ENCODE results near the gene ANKRD33B.

Gene ANKRD33B

DNA sequence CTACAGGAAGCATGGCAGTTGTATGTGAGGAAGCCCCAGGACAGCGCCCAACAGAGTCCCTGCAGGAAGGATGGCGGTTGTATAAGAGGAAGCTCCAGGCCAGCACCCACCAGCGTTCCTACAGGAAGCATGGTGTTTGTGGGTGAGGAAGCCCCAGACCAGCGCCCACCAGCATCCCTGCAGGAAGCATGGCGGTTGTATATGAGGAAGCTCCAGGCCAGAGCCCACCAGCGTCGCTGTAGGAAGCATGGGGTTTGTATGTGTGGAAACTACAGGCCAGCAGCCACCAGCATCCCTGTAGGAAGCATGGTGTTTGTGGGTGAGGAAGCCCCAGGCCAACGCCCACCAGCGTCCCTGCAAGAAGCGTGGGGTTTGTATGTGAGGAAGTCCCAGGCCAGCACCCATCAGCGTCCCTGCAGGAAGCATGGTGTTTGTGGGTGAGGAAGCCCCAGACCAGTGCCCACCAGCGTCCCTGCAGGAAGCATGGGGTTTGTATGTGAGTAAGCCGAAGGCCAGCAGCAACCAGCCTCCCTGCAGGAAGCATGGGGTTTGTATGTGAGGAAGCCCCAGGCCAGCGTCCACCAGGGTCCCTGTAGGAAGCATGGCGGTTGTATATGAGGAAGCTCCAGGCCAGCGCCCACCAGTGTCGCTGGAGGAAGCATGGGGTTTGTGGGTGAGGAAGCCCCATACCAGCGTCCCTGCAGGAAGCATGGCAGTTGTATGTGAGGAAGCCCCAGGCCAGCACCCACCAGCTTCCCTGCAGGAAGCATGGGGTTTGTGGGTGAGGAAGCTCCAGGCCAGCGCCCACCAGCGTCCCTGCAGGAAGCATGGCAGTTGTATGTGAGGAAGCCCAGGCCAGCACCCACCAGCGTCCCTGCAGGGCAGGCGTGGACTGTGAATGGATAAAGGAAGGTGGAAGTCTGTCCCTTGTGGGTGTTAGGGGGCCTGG, 118.1 kb downstream of the ANKRD33B start:
- no peak for DNase-seq

DNA sequence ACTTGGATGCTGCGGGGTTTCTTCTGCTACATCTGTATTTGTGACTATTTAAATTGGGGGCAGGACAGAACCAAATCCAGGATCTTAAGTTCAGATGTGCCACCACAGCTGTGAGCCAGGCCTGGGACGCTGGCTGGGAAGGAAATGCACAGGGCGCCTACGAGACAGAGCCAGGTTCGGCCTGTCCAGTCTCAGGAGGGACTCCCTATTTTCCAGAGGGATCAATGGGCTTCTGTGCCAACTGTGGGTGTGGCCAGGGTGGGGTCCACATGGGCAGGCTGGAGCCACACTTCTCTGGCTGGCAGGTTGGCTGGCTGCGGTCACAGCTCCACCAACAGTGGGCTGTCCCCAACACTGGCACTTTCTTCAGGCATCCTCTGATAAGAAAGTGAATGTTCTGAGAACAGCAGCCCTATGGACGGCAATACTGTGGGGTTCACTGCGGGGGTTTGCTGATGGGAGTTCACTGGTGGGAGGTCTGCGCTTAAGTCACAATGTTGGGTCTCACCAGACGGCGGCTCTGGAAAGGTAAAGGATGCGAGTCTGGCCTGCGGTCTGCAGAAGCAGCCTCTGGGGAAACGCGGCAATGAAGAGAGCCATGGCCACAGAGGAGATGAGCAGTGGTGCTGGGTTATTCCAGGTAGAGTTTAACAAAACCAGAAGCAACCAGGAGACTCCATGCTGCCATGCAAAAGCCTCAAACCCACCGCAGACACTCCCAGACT, 119.1 kb downstream of the ANKRD33B start:
- DNase-seq, result no peak

DNA sequence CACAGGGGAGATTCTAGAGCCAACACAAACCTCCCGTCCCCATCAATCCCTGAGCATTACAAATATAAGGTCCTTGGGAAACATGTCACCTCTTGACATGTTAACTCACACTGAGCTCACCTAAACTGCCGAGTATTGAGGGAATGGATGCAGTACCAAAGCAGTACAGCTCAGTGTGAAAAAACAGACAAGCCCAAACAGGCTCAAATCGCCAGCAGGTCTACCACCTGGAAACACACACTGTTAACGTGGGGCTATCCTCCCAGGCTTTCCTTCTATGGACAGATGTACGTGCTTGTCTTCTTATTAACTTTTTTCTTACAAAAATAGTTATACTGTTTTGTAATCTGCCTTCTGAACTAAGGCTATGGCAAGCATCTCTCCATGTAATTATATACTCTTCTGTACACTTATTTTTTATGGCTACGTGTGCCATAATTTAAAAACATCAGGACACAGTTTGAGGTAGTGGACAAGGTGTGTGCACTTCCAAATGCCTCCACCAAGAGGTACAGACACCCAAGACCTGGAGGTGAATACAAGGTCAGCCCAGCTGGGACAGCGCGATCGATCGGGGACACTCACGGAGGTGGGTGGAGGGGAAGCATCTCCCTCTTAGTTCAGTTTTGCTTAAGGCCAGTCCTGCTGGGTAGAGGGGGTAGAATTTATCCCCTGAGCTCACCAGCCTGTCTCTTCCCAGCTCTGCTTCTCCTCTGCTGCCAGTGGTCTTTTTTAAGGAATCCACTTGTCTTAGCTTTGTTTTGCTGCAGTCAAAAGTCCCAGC, 120.6 kb downstream of the ANKRD33B start:
- DNase-seq, result peak; percentile 7

DNA sequence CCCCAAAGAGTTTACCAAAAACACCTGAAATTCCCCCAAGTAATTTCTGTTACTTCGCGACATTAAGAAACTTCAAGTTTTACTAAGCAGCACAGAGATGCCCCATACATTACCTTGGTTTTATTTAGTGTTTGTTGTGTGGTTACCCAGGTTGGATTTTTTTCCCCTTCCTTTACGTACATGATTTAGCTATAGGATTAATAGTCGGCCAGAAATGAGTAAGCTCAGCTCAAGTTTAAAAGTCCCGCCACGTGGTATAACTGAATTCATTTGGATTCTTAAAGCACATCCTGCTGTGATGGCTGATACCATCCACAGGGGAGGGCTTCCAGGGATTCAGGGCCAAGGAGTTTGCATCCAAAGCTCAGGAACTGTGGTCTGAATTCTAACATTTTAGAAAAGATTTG, 121.2 kb downstream of the ANKRD33B start:
- no peak for DNase-seq

DNA sequence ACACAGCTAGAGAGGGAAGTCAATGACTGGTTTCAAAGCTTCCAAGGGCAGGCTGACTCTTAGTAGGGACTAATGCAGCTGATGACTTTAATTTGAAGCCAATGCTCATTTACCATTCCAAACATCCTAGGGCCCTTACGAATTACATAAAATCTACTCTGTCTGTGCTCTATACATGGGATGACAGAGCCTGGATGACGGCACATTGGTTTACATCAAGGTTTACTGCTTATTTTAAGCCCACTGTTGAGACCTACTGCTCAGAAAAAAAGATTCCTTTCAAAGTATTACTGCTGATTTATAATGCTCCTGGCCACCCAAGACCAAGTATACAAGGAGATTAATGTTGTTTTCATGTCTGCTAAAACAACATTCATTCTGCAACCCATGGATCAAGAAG, 123.0 kb downstream of the ANKRD33B start:
- no peak for DNase-seq

DNA sequence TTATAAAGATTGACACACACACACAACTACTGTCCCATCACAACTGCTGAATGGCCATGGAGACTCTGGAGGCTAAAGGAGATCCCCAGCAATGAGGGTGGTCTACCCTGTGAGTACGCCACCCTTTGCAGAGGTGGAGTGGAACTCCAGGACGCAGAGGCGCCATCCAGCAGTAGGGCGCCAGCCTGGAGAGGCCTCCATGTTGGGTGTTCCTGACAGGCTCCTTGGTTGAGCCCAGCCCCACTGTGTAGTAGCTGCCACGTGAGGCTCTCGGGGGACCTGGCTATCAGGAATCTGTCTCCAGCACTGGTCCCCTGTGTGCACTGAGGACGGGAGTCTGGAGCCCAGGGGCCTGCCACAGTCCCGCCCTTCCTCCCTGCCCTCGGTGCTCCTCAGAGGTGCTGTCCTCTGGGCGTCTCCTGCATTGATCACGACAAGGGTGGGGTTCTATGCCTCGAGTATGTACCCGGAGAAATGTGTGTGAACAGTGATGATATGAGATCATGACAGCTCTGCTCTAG, 124.8 kb downstream of the ANKRD33B start:
- DNase-seq, result no peak

DNA sequence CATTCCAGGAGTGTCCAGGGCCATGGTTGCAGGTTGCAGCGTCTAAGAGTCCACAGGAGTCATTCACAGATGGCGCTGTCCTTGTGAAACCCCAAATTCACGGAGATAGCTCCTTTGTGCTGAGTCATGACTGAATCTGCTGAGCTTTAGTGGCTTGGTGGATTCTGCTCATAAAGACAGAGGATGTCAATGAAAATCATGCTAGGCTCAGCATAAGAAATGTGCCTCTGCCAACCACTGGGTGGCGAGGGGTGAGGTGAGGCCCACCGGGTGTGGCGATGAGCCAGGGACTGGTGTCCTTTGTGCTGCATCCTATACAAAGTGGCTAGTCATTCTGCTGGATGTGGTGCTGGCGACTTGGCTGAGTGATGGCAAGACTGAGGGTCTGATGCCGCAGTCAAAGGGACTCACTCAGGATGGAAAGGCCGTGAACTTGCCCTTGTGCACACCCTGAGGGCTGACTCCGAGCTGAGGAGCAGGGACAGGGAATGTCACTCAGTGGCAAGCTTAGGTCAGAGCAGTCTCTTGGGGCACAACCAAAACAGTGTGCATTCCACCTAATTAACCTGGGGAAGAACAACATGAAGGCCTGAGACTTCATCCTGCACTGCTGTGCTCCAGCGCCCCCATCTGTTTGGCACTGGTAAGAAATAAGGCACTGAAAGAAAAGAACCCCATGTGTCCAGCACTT, 125.7 kb downstream of the ANKRD33B start:
- peak; percentile 40 for DNase-seq

DNA sequence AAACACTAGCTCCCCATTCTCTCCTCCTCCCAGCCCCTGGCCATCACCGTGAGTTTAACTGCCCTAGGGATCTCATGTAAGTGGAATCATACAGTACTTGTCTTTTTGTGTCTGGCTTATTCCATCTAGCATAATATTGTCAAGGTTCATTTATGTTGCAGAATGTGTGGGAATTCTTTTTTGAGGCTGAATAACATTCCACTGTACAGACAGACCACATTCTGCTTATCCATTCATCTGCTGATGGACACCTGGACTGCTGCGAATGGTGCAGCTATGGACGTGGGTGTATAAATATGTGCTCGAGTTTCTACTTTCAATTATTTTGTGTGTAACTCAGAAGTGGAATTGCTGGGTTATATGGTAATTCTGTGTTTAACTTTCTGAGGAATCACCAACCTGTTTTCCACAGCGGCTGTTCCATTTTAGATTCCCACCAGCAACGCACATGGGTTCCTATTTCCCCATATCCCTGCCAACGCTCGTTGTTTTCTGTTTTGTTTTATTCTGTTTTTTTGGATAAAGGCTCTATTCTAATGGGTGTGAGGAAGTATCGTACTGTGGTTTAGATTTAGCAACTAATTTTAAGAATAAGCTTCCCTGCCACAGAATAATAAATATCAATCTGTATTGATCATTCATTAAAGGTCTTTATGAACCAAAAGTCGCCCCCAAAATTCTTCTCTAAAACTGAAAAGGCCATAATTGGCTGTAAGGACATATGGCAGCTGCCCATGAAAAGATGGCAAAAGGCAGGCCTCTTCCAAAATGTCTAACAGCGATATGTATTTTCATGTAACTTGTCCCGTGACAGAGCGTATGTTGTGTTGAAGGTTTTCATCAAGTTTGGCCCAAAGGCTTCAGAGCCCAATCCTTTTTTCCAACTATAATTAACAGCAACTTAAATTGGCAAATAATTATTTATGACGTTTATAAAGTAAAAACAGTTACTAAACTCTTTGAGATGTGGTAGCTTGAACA, 126.9 kb downstream of the ANKRD33B start:
- DNase-seq, result no peak

DNA sequence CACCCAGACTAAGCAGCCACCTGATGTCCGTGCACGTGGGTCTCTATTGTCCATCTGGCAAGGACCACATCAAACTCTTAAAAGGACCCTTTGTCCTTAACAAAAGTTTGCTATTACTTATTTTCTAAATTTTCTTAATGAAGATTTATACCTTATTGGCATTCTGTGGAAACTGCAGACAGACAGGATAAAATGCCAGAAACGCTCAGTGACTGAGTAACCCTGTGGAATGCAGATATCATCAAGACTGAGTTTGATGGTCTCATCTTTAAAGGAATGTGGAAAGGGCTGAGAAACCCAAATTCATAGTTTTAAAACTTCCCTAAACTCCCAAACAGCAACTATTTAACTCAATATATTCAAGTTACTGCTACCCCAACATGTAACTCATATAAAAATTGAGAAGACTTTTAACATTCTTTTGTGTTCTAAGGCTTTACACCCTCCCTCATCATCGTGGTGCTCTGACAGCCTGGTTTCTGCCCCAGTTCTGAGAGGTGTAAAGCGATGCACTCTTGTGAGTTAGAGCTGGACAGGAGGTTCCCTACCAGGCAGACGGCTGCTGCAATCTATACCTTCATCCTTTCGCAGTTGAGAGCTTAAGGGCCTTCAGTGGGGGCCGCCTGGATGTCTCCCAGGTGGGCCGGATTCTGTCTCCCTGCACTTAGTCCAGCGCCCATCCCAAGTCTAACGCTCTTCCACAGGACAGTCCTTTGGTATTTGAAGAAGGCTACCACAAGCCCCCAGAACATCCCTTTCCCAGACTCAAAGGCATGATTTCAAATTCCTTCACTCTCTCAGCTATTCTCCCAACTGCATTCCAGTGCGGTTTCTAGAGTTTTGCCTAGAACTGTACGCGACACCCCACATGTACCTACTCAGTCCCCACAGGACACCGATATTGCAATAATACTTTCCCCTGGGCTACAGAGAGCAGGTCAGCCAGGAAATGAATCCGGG, 128.2 kb downstream of the ANKRD33B start:
- no peak for DNase-seq

DNA sequence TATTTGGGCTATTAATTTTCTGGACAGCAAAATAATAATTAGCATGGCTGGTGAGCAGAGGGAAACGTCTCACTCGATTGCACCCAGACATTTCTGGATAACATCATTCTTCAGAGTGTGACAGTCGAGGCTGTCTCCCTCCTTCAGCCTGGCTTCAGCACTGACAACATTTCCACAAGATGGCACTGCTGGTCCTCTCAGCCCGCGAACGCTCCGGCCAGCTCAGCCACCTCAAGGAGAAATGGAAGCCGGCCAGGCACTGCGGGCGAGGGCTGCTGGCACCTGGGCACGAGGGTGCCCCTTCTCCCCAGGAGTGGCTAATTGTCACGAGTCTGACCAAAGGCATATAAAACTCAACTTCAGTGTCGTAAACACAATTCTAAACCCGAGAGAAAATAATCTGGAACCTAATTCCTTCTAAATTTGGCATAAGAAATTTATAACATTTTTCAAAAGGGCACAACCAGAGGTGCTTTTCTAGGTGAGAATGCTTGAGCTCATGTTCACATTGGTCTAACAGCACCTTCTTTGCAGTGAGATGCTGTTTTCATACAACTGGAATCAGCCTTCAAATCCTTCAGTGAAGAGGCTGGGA, 131.3 kb downstream of the ANKRD33B start:
- peak; percentile 72 for DNase-seq

DNA sequence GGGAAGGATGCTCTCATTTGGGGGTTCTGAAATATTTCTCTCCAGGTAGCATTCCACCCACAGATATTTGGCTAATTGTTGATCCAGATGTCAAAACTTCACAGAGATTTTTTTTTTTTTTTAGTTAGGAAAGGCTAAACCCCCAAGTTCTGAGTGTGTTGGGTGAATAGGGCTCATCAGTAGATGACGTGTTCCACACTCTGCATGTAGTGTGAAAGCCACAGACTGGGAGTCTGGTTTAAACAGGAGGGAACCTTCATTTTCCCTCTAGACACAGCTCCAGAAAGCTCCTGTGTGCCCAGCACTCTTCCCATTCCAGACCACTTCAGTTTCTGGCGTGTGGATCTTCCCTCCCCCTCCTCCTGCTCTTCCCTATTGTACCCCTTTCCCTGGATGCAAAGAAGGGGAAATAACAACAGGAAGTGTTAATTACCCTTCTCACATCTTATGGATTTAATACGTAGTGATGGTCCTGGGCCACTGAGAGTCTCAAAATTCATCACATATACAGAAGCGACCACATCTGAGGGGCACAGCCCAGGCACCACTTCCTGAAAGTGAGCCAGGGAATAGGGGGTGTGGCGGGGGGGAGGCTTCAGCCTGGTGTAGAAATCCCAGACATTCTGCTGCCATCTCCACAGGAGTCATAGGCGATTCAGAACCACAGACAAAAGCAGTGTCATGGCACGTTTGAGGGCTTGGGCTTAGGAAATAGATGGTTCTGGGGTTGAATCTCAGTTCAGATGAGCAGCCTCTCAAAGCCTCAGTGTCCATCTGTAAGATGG, 132.1 kb downstream of the ANKRD33B start:
- no peak for DNase-seq

DNA sequence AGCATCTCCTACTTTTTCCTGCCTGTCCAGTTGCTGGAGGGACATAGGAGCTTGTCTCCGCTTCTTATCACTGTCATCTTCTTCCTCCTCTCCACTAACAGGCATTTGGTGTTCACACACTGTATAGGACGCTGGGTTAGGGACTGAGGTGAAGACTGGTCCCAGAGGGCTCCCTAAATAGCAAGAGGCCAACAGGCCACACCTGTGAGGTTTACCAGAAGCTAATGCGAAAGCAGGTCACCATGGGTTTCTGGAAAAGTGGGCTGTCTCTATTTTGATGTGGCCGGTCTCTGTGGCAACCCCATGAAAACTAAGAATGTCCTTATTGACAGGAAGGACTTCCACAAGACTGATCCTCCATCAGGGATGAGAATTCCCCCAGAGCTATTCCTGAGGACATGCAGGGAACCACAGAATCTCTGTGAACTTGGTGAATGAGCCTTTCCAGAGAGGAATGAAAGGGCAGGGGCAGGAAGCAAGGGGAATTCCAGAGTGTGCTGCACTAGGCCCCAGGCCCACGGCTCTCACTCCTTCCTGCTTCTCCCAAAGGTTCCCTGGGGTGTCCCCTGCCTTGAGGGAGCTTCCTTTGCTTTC, 135.5 kb downstream of the ANKRD33B start:
- no peak for DNase-seq

DNA sequence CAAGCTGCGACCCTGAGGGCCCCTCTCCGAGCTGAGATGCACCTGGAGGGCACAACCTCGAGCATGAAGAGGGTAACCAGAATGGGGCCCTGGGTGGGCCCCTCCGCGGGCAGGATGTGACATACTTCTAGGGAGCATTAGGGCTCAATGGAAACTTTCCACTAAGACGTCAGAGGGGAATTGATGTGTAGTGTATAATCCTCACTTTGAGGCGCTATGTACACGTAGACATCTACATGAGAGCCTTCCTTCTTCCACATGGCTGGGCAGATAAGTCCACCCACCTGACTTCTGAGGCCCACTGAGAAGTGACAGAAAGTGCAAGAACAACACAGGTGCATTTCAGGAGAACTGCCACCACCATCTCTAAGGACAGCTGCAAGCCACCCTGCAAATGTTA, 136.1 kb downstream of the ANKRD33B start:
- DNase-seq, result no peak

DNA sequence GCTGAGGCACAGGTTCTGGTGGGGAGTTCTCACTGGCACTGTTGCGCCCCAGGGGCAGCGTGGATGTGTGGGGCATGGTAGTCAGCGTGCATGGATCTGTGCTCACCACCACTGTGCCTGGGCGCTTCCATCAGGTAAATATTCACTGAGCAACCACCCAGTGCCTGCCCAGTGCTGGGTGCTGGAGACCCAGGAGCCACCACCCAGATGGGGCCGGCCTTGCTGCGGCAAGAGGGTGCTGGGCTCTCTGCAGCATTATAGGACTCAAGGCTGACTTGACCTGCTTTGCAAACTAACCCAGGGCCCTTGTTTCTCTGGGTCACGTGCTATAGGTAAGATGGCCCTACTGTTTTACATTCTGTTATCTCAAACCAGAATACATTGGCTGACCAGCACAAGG, 136.6 kb downstream of the ANKRD33B start:
- DNase-seq, result no peak

DNA sequence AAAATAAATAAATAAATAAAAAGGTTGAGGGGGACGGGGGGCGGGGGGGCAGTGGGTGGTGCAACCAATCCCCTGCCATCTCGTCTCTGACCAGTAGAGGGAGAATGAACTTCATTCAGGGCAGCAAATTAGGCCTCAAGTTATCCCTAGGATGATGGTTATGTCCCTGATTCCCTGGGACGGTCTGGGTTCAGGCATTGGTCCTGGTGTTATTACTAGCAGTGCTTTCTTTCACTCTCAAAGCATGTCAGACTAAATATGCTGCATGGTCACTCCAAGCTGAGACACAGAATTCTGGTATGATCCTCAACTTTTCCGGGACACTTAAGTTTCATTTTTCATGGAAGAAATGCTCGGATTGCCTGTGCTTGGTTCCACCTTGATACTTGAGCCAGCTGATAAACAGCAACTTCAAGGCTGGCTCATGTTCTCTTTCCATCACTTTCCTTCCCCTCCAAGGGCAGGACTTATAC, 137.7 kb downstream of the ANKRD33B start:
- no peak for DNase-seq

DNA sequence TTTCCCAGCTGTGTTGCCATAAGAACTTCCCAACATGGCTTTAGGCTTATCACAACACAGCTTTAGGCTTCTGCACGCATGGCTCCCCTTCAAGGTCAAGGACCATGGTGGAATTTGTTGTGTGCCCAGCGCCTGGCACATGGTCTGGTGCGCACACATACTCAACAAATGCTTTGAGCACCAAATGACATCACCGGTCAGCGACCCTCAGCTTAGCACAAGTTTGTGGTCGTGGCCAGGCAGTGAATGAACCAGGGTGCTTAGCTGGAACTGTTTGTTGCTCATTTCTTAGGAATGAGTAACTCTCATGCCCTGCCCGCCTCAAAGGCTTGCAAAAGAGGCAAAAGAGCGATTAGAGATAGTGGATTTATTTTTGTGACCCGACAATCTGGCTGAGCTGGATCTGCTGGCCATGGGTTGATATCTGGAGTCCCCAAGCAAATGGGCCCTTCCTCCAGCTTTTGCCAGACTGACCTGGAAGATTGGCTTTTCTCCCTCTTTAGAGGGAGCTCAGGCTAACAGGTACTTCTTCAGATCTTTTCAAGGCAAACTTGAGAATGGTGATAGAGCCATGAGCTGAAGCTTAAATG, 138.3 kb downstream of the ANKRD33B start:
- DNase-seq, result no peak

DNA sequence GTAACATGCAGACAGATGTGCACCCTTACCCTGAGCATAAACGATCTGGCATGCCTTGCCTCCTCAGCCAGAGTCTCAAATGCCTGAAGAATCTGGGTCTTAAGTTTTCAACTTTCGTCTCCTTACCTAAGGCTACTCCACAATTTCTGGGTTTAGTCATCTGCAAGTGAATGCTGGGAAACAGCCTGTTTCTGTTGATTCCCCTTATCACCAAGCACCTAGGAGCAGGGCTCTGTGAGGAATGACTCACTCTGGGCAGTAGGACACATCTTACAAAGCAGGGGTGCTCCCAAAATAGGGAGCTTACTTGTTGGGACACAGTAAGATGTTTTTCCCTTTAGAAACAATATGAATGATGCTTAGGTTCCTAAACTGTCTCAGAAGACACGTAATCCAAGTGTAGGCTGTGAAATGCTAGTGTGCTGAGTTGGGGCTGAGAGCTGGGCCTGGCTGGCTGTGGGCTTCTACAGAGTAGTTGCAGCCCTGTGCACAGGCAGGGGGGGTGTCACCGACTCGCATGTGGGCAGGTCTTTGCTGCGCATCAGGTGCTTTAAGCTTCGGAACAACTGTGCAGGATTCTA, 139.1 kb downstream of the ANKRD33B start:
- no peak for DNase-seq

Measured in NCI-H2171 (cell line).